Activated CD4-positive, alpha-beta memory T cell treated with anti-CD3 and anti-CD28 coated beads for 36 hours (primary cell): ENCODE data around the gene NSRP1. TPM values are rescaled to one million over a fixed set of nuclear protein-coding genes. Genes with fewer than 3 reads are reported as not detected.
"Not testable (repeated sequence)": the region's sequence is repeated elsewhere in the genome, so short reads cannot be mapped to it uniquely, and the experiment has no call there.

Experiments
- CTCF ChIA-PET: fragments of 350-600 bp; sonication (Branson Sonifier 250); formaldehyde crosslinking; loops from one replicate; lab custom pipeline; 2021; ENCODE audit warnings: antibody characterized with exemption, inconsistent platforms; lab: Charles Lee
- POLR2A ChIA-PET: fragments of 350-600 bp; sonication (Branson Sonifier 250); formaldehyde crosslinking; loops from one replicate; lab custom pipeline; 2021; ENCODE audit warnings: antibody characterized with exemption; lab: Charles Lee
- DNase-seq: peaks from one replicate; pipeline ENCODE4 v3.0.0-alpha.2; 2020
- H3K27ac Mint-ChIP-seq: one replicate; pipeline ENCODE4 v1.8.0; 2021; ENCODE audit warnings: mixed read lengths
- H3K27me3 Mint-ChIP-seq: one replicate; pipeline ENCODE4 v1.8.0; 2021; ENCODE audit warnings: mixed read lengths
- H3K36me3 Mint-ChIP-seq: one replicate; pipeline ENCODE4 v1.8.0; 2021; ENCODE audit warnings: mixed read lengths
- H3K4me1 Mint-ChIP-seq: one replicate; pipeline ENCODE4 v1.8.0; 2021; ENCODE audit warnings: low read depth, mixed read lengths
- H3K4me3 Mint-ChIP-seq: one replicate; pipeline ENCODE4 v1.8.0; 2021; ENCODE audit warnings: mild to moderate bottlenecking, mixed read lengths
- H3K9me3 Mint-ChIP-seq: one replicate; pipeline ENCODE4 v1.8.0; 2021; ENCODE audit warnings: mixed read lengths
- intact Hi-C: fragments of 100-400 bp; cut with micrococcal nuclease; formaldehyde crosslinking; loops from one replicate; pipeline ENCODE4 v1.15.1; 2023
- total RNA-seq, 2 experiments: library from RNA; stranded (reverse); gene quantifications; one replicate each; pipeline ENCODE4 v1.2.3, GENCODE V29; 2021

NSRP1 gene
- total RNA-seq, 2 experiments from 2014 or later = 24.3 to 26.5 TPM

- DNase-seq = no peak
- POLR2A ChIA-PET = no interaction called here
- H3K4me1 Mint-ChIP-seq = no peaks in the 10 kb centered on the region
- no peak overlapping the region for H3K27ac Mint-ChIP-seq
- H3K4me3 Mint-ChIP-seq = no peak overlapping the region
- H3K9me3 Mint-ChIP-seq = no peaks in the 10 kb centered on the region
- H3K27me3 Mint-ChIP-seq = peaks cover 5% of the 10 kb centered on the region
- CTCF ChIA-PET = interaction anchor here (0.6 to 1.5 kb wide), 2 partner anchors 100 to 233 kb away, joined by 4 read pairs; no protein-coding TSS in a partner anchor
- intact Hi-C loops = no loop called here
- no peaks in the 10 kb centered on the region for H3K36me3 Mint-ChIP-seq
Measured at GRCh38 chr17:30225112-30225511, 108.5 kb downstream of the NSRP1 start.

- no peaks in the 10 kb centered on the region for H3K36me3 Mint-ChIP-seq
- CTCF ChIA-PET = interaction anchor here (1.5 kb wide), 1 partner anchor 101 kb away, joined by 4 read pairs; no protein-coding TSS in a partner anchor
- H3K27ac Mint-ChIP-seq = no peak overlapping the region
- no peaks in the 10 kb centered on the region for H3K9me3 Mint-ChIP-seq
- H3K4me3 Mint-ChIP-seq = no peak overlapping the region
- H3K4me1 Mint-ChIP-seq = no peaks in the 10 kb centered on the region
- DNase-seq = no peak
- intact Hi-C loops = no loop called here
- peaks cover 9% of the 10 kb centered on the region for H3K27me3 Mint-ChIP-seq
- POLR2A ChIA-PET = no interaction called here
Measured at GRCh38 chr17:30225919-30226553, 109.4 kb downstream of the NSRP1 start.

- Mint-ChIP-seq H3K4me1 (no peaks in the 10 kb centered on the region), H3K36me3 (no peaks in the 10 kb centered on the region), H3K9me3 (no peaks in the 10 kb centered on the region), H3K4me3 (no peak overlapping the region), H3K27ac (no peak overlapping the region), H3K27me3 (peaks cover 10% of the 10 kb centered on the region)
- intact Hi-C loops = no loop called here
- ChIA-PET POLR2A (no interaction called here), CTCF (no interaction called here)
- no peak for DNase-seq
Measured at GRCh38 chr17:30226878-30227277, 110.3 kb downstream of the NSRP1 start.

- no peaks in the 10 kb centered on the region for H3K4me1 Mint-ChIP-seq
- CTCF ChIA-PET = no interaction called here
- H3K4me3 Mint-ChIP-seq = no peak overlapping the region
- no peaks in the 10 kb centered on the region for H3K9me3 Mint-ChIP-seq
- no peaks in the 10 kb centered on the region for H3K36me3 Mint-ChIP-seq
- H3K27ac Mint-ChIP-seq = no peak overlapping the region
- POLR2A ChIA-PET = no interaction called here
- DNase-seq = no peak
- intact Hi-C loops = no loop called here
- peaks cover 20% of the 10 kb centered on the region for H3K27me3 Mint-ChIP-seq
Measured at GRCh38 chr17:30228011-30228410, 111.4 kb downstream of the NSRP1 start.

GRCh38 chr17:30229012-30229411, 112.4 kb downstream of the NSRP1 start:
- no peak overlapping the region for H3K27ac Mint-ChIP-seq
- intact Hi-C loops = no loop called here
- H3K27me3 Mint-ChIP-seq = peaks cover 30% of the 10 kb centered on the region
- no peak overlapping the region for H3K4me3 Mint-ChIP-seq
- H3K4me1 Mint-ChIP-seq = no peaks in the 10 kb centered on the region
- ChIA-PET CTCF (interaction anchor here (0.5 kb wide), 1 partner anchor 110 kb away, joined by 3 read pairs; no protein-coding TSS in a partner anchor), POLR2A (no interaction called here)
- no peaks in the 10 kb centered on the region for H3K9me3 Mint-ChIP-seq
- no peak for DNase-seq
- no peaks in the 10 kb centered on the region for H3K36me3 Mint-ChIP-seq

GRCh38 chr17:30230009-30230408, 113.4 kb downstream of the NSRP1 start:
- peaks cover 38% of the 10 kb centered on the region for H3K27me3 Mint-ChIP-seq
- H3K4me1 Mint-ChIP-seq, POLR2A ChIA-PET, H3K27ac Mint-ChIP-seq, H3K36me3 Mint-ChIP-seq, DNase-seq, H3K9me3 Mint-ChIP-seq, H3K4me3 Mint-ChIP-seq, CTCF ChIA-PET: not testable (repeated sequence)
- intact Hi-C loops = loop anchor here (10.0 kb wide), 1 partner anchor 105 kb away; the partner anchor contains the start of gene TMIGD1

GRCh38 chr17:30230596-30231125, 114.0 kb downstream of the NSRP1 start:
- H3K9me3 Mint-ChIP-seq = no peaks in the 10 kb centered on the region
- H3K4me1 Mint-ChIP-seq = peaks cover 4% of the 10 kb centered on the region
- ChIA-PET CTCF (interaction anchor here (1.0 kb wide), 1 partner anchor 106 kb away, joined by 4 read pairs; no protein-coding TSS in a partner anchor), POLR2A (no interaction called here)
- DNase-seq = no peak
- intact Hi-C loops = loop anchor here (10.0 kb wide), 1 partner anchor 104 kb away; the partner anchor contains the start of gene TMIGD1
- H3K27me3 Mint-ChIP-seq = peaks cover 41% of the 10 kb centered on the region
- H3K36me3 Mint-ChIP-seq = no peaks in the 10 kb centered on the region
- no peak overlapping the region for H3K4me3 Mint-ChIP-seq
- no peak overlapping the region for H3K27ac Mint-ChIP-seq

- no peak overlapping the region for H3K4me3 Mint-ChIP-seq
- ChIA-PET CTCF (no interaction called here), POLR2A (no interaction called here)
- no peak overlapping the region for H3K27ac Mint-ChIP-seq
- H3K4me1 Mint-ChIP-seq = peaks cover 12% of the 10 kb centered on the region
- intact Hi-C loops = loop anchor here (10.0 kb wide), 1 partner anchor 103 kb away; the partner anchor contains the start of gene TMIGD1
- DNase-seq = no peak
- H3K9me3 Mint-ChIP-seq = no peaks in the 10 kb centered on the region
- peaks cover 49% of the 10 kb centered on the region for H3K27me3 Mint-ChIP-seq
- H3K36me3 Mint-ChIP-seq = no peaks in the 10 kb centered on the region
Measured at GRCh38 chr17:30232015-30232823, 115.6 kb downstream of the NSRP1 start.

- no peaks in the 10 kb centered on the region for H3K36me3 Mint-ChIP-seq
- intact Hi-C loops = loop anchor here (10.0 kb wide), 1 partner anchor 102 kb away; the partner anchor contains the start of gene TMIGD1
- H3K27me3 Mint-ChIP-seq = peaks cover 56% of the 10 kb centered on the region
Measured at GRCh38 chr17:30232824-30233427, 116.3 kb downstream of the NSRP1 start.

GRCh38 chr17:30234296-30234695, 117.7 kb downstream of the NSRP1 start:
- Mint-ChIP-seq H3K27ac (no peak overlapping the region), H3K9me3 (no peaks in the 10 kb centered on the region), H3K36me3 (no peaks in the 10 kb centered on the region), H3K27me3 (peaks cover 64% of the 10 kb centered on the region), H3K4me3 (no peak overlapping the region), H3K4me1 (peaks cover 16% of the 10 kb centered on the region)
- no peak for DNase-seq
- POLR2A ChIA-PET = no interaction called here
- intact Hi-C loops = loop anchor here (10.0 kb wide), 1 partner anchor 101 kb away; the partner anchor contains the start of gene TMIGD1
- CTCF ChIA-PET = interaction anchor here (3.6 kb wide), 3 partner anchors 101 to 129 kb away, joined by 17 to 20 read pairs (median 20); no protein-coding TSS in a partner anchor

More at GRCh38 chr17:30232824-30233427, 116.3 kb downstream of the NSRP1 start:
- H3K4me3 Mint-ChIP-seq = no peak overlapping the region
- no peak for DNase-seq
- ChIA-PET CTCF (interaction anchor here (0.7 kb wide), 1 partner anchor 350 kb away, joined by 3 read pairs; no protein-coding TSS in a partner anchor), POLR2A (no interaction called here)
- no peak overlapping the region for H3K27ac Mint-ChIP-seq
- H3K4me1 Mint-ChIP-seq = peaks cover 12% of the 10 kb centered on the region
- no peaks in the 10 kb centered on the region for H3K9me3 Mint-ChIP-seq

GRCh38 chr17:30234964-30235363, 118.3 kb downstream of the NSRP1 start:
- Mint-ChIP-seq H3K4me1 (peaks cover 16% of the 10 kb centered on the region), H3K9me3 (no peaks in the 10 kb centered on the region), H3K4me3 (no peak overlapping the region), H3K27ac (no peak overlapping the region), H3K27me3 (peaks cover 66% of the 10 kb centered on the region), H3K36me3 (no peaks in the 10 kb centered on the region)
- ChIA-PET POLR2A (no interaction called here), CTCF (interaction anchor here (0.6 to 3.6 kb wide), 5 partner anchors 101 to 130 kb away, joined by 3 to 20 read pairs (median 17); no protein-coding TSS in a partner anchor)
- peak; percentile 32 for DNase-seq
- intact Hi-C loops = loop anchor here (5.0 to 10.0 kb wide), 3 partner anchors 100 to 133 kb away; partner anchors contain the start of gene TMIGD1
